ENCODE data around the gene MYO16. TPM values are rescaled to one million over a fixed set of nuclear protein-coding genes. Genes with fewer than 3 reads are reported as not detected.

Gene MYO16
- total and polyA plus RNA-seq, 12 donors: 0.56 to 2.4 (median 1.4) TPM

- Histone ChIP-seq H3K4me3 (no peak overlapping the region), H3K27ac (no peak overlapping the region), H3K9me3 (replicated peaks in 1 of 3) (no peaks in the 10 kb centered on the region), H3K36me3 (replicated peaks in 1 of 2) (no peaks in the 10 kb centered on the region), H3K27me3 (no peaks in the 10 kb centered on the region), H3K4me1 (replicated peaks in 1 of 2) (no peaks in the 10 kb centered on the region)
- TF ChIP-seq, protein P1, sequence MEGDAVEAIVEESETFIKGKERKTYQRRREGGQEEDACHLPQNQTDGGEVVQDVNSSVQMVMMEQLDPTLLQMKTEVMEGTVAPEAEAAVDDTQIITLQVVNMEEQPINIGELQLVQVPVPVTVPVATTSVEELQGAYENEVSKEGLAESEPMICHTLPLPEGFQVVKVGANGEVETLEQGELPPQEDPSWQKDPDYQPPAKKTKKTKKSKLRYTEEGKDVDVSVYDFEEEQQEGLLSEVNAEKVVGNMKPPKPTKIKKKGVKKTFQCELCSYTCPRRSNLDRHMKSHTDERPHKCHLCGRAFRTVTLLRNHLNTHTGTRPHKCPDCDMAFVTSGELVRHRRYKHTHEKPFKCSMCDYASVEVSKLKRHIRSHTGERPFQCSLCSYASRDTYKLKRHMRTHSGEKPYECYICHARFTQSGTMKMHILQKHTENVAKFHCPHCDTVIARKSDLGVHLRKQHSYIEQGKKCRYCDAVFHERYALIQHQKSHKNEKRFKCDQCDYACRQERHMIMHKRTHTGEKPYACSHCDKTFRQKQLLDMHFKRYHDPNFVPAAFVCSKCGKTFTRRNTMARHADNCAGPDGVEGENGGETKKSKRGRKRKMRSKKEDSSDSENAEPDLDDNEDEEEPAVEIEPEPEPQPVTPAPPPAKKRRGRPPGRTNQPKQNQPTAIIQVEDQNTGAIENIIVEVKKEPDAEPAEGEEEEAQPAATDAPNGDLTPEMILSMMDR (IDR thresholded peaks at IDR 0.05): no peak
- no peak for TF ChIP-seq POLR2A (IDR thresholded peaks at IDR 0.05)
- intact Hi-C loops (cut with DNase I): no loop called here
- 78 to 85% (median 81%) methylated on average over 3 of the region's 3 CpGs for WGBS, 4 donors
- no peak for DNase-seq
Measured at GRCh38 chr13:109113427-109113826, 484.0 kb downstream of the MYO16 start.

DNA sequence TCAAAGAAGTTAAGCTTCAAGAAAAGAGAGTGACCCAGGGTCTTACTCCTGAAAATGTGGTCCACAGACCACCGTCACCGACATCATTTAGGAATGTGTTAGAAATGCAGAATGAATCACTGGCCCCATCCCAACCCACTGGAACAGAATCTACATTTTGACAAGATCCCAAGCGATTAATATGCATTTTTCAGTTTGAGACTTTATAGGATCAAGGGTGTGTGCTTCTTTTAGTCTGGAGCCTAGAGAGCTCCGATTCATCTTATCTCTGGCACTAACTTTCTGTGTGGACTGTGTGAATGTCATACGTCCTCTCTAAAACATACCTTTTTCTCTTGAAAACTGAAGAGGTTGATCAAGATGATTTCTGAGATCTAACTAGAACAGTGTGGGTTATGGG is 484.8 kb downstream of the MYO16 start:
- DNase-seq: no peak
- TF ChIP-seq POLR2A (IDR thresholded peaks at IDR 0.05): no peak
- TF ChIP-seq, protein P1 (IDR thresholded peaks at IDR 0.05): no peak
- Histone ChIP-seq H3K27ac (no peak overlapping the region), H3K36me3 (replicated peaks in 1 of 2) (no peaks in the 10 kb centered on the region), H3K27me3 (no peaks in the 10 kb centered on the region), H3K4me3 (no peak overlapping the region), H3K9me3 (replicated peaks in 1 of 3) (no peaks in the 10 kb centered on the region), H3K4me1 (replicated peaks in 1 of 2) (no peaks in the 10 kb centered on the region)
- 85 to 91% (median 87%) methylated on average over 5 of the region's 5 CpGs for WGBS, 4 donors
- intact Hi-C loops (cut with DNase I): no loop called here

DNA sequence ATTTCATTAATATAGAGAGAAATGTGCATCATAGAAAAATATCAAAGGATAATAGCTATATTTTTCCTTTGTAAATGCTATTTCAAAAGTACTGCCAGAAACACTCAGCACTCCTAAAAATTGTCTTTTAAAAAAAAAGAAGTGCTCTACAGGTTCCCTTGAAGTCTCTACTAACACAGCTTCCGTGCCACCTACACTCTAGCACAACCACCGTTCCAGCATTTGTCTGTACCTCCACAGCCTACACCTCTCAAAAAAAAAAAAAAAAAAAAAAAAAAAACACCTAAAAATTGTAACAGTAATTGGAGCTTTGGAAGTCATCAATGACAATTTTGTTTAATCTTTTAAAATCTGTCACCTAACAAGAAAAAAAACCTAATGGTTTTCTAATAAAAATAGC is 485.6 kb downstream of the MYO16 start:
- TF ChIP-seq POLR2A (IDR thresholded peaks at IDR 0.05): no peak
- TF ChIP-seq, protein P1 (IDR thresholded peaks at IDR 0.05): no peak
- WGBS, 4 donors: 71 to 89% (median 85%) methylated on average over 2 of the region's 2 CpGs
- H3K9me3 ChIP-seq (replicated peaks in 1 of 3): no peaks in the 10 kb centered on the region
- no peaks in the 10 kb centered on the region for H3K4me1 ChIP-seq (replicated peaks in 1 of 2)
- H3K27ac ChIP-seq: no peak overlapping the region
- intact Hi-C loops (cut with DNase I): no loop called here
- DNase-seq: no peak
- no peak overlapping the region for H3K4me3 ChIP-seq
- no peaks in the 10 kb centered on the region for H3K27me3 ChIP-seq
- H3K36me3 ChIP-seq (replicated peaks in 1 of 2): no peaks in the 10 kb centered on the region

- DNase-seq: no peak
- Histone ChIP-seq H3K4me3 (no peak overlapping the region), H3K36me3 (replicated peaks in 1 of 2) (no peaks in the 10 kb centered on the region), H3K27me3 (no peaks in the 10 kb centered on the region), H3K9me3 (replicated peaks in 1 of 3) (no peaks in the 10 kb centered on the region), H3K27ac (no peak overlapping the region), H3K4me1 (replicated peaks in 1 of 2) (no peaks in the 10 kb centered on the region)
- TF ChIP-seq, protein P1 (IDR thresholded peaks at IDR 0.05): no peak
- no peak for TF ChIP-seq POLR2A (IDR thresholded peaks at IDR 0.05)
- intact Hi-C loops (cut with DNase I): no loop called here
- 75 to 83% (median 82%) methylated on average over 1 of the region's 1 CpG for WGBS, 4 donors
Measured at GRCh38 chr13:109118521-109118920, 489.1 kb downstream of the MYO16 start.
